Skeletal muscle cell (primary cell): ENCODE data around the gene HSD17B11.
"Not testable (repeated sequence)": the region's sequence is repeated elsewhere in the genome, so short reads cannot be mapped to it uniquely, and the experiment has no call there.

ENCODE experiments used
- DNase-seq: peaks from one replicate; pipeline ENCODE4 v3.0.0-alpha.2; 2010; ENCODE audit warnings: low read depth
- H3K4me3 ChIP-seq: 2 replicates; pipeline ENCODE4 v1.5.1; 2011; ENCODE audit warnings: low read depth, mild to moderate bottlenecking, control low read depth, low read length, moderate library complexity

The HSD17B11 gene

GRCh38 chr4:87390891-87391575 lies at the start of gene HSD17B11:
Gene HSD17B11 (minus strand): TSS chr4:87391188. CDS start chr4:87391070, 118 bp downstream.
- peak; percentile 82 for DNase-seq
- H3K4me3 ChIP-seq = peak within 1 kb of the TSS; percentile 69

- H3K4me3 ChIP-seq = no peak overlapping the region
- DNase-seq = no peak
Measured at GRCh38 chr4:87433342-87433741, 42.4 kb upstream of the HSD17B11 start.

GRCh38 chr4:87430038-87430437 lies 39.0 kb upstream of the HSD17B11 start:
- DNase-seq = no peak

GRCh38 chr4:87428979-87429378 lies 38.0 kb upstream of the HSD17B11 start:
- DNase-seq = no peak
- no peak overlapping the region for H3K4me3 ChIP-seq

More at GRCh38 chr4:87430038-87430437, 39.0 kb upstream of the HSD17B11 start:
- H3K4me3 ChIP-seq = no peak overlapping the region

GRCh38 chr4:87427518-87427868 lies 36.5 kb upstream of the HSD17B11 start:
- no peak overlapping the region for H3K4me3 ChIP-seq

GRCh38 chr4:87426865-87427517 lies 36.0 kb upstream of the HSD17B11 start:
- no peak for DNase-seq

More at GRCh38 chr4:87427518-87427868, 36.5 kb upstream of the HSD17B11 start:
- DNase-seq = no peak

GRCh38 chr4:87425711-87426110 lies 34.7 kb upstream of the HSD17B11 start:
- DNase-seq = no peak
- no peak overlapping the region for H3K4me3 ChIP-seq

More at GRCh38 chr4:87426865-87427517, 36.0 kb upstream of the HSD17B11 start:
- H3K4me3 ChIP-seq = no peak overlapping the region

- peak overlapping the region; percentile 95 for H3K4me3 ChIP-seq
Measured at GRCh38 chr4:87424099-87424543, 33.1 kb upstream of the HSD17B11 start.

GRCh38 chr4:87423317-87424098 lies 32.5 kb upstream of the HSD17B11 start:
- H3K4me3 ChIP-seq = peak overlapping the region; percentile 95
- DNase-seq = no peak

More at GRCh38 chr4:87424099-87424543, 33.1 kb upstream of the HSD17B11 start:
- DNase-seq = not testable (repeated sequence)

GRCh38 chr4:87422104-87423052 lies 31.4 kb upstream of the HSD17B11 start, which contains the start of gene NUDT9:
Gene NUDT9 (plus strand): TSS chr4:87422573. CDS start chr4:87422906, 333 bp downstream.
- peak; percentile 90 for DNase-seq
- peak within 1 kb of the TSS; percentile 95 for H3K4me3 ChIP-seq

GRCh38 chr4:87420276-87420830 lies 29.4 kb upstream of the HSD17B11 start:
- DNase-seq = no peak
- no peak overlapping the region for H3K4me3 ChIP-seq

GRCh38 chr4:87419578-87420249 lies 28.7 kb upstream of the HSD17B11 start:
- H3K4me3 ChIP-seq = no peak overlapping the region
- DNase-seq = no peak

GRCh38 chr4:87418410-87418809 lies 27.4 kb upstream of the HSD17B11 start:
- H3K4me3 ChIP-seq, DNase-seq: not testable (repeated sequence)

- no peak for DNase-seq
- H3K4me3 ChIP-seq = no peak overlapping the region
Measured at GRCh38 chr4:87416965-87417364, 26.0 kb upstream of the HSD17B11 start.

- DNase-seq = no peak
- H3K4me3 ChIP-seq = no peak overlapping the region
Measured at GRCh38 chr4:87414816-87415215, 23.8 kb upstream of the HSD17B11 start.

GRCh38 chr4:87410679-87411078 lies 19.7 kb upstream of the HSD17B11 start:
- no peak for DNase-seq

GRCh38 chr4:87410157-87410556 lies 19.2 kb upstream of the HSD17B11 start:
- no peak overlapping the region for H3K4me3 ChIP-seq
- DNase-seq = no peak

More at GRCh38 chr4:87410679-87411078, 19.7 kb upstream of the HSD17B11 start:
- no peak overlapping the region for H3K4me3 ChIP-seq

GRCh38 chr4:87409420-87409939 lies 18.5 kb upstream of the HSD17B11 start:
- no peak for DNase-seq
- H3K4me3 ChIP-seq = no peak overlapping the region
